IPS-11a (cell line): ENCODE data around the gene RUNX1.

Experiments
- H3K4me3 ChIP-seq: one replicate; pipeline ENCODE4 v1.5.1; 2013; ENCODE audit warnings: low read depth, low read length, control low read depth

Gene RUNX1

DNA sequence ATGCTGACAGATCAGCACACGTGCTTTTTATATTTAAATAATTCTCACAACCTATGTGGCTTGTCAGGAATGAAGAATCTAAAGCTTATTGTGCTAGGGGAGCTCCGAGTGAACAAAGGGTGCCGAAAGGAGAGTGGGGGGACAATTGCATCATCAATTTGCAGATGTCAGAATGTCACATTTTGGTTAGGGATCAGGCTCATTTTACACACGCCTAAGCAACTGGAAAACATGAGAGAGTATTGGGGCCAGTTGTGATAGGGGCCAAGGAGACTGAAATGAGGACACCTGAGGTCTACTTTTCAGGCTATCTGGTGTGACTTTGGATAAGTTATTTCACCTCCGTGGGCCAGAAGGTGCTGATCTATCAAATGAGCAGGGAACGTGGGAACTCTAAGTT lies 31.8 kb downstream of the RUNX1 start:
- H3K4me3 ChIP-seq = no peak overlapping the region

DNA sequence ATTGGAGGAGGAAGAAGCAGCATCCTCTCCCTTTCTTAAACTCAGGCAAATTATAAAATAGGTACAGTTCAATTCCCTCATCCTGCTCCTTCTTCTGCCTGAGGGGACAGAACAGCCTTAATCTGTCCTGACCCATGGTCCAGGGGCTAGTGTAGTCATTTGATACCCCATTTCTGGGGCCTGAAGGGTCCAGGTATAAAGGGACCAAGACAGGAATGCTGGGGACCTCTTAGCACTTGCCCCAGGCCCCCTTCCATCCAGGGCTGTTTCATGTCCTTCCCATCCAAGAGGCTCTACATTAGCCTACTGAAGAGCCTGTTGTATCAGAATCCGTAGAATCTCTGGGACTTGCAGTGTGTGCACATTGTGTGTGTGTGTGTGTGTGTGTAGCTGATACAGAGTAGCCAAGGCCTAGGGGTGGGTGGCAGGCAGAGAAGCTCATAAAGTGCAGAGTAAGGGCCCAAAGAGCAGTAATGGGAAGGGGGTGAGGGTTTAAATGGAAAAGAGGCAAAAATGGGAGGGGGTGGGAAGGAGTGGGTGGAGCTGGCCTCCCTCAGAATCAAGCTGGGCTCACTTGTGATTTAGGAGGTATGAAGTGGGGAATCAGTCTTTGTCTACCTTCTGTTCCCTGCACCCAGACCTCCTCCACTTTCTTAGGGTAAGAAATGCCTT lies 32.4 kb downstream of the RUNX1 start:
- H3K4me3 ChIP-seq = no peak overlapping the region

DNA sequence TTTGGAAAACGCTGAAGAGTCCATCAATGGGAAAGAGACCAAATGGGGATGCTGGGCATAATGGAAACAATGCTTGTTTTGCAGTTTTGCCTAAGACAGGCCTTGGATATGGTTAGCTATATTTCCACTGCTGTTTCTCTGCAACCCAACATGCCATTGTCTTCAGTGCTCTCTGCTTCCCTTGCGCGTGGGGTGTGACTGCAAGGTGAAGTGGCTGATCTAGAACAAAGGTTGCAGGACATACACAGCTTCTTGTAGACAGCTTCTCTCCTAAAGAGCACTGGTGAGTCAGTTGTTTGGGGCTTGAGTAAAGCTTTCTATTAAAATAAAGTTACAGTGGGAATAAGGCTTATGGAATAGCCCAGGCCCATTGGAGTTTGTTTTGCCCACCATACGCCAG lies 33.0 kb downstream of the RUNX1 start:
- no peak overlapping the region for H3K4me3 ChIP-seq

DNA sequence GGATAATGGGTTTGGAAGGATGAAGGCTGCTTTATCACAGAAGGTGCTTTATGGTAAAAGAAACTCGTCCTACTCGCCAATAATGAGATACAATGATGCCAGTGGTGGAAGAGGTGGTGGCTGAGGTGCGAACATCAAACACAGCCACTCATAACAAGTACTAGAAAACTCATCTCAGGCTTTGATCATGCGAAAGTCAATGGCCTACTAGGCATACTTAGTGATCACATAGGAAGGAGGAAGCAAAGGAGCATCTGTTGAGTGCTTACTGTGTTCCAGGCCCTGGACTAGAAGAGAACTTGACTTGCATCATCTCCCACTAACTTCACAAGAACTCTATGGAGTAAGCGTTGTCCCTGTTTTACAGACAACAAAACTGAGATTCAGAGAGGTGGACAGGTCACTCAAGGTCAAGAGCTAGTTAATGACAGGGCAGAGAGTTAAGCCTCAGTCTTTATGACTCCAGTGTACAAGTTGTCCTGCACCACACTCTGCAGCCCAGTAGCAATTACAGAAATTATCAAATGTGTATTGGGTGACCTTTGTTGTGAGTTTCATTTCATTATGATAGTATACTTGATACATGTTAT lies 33.6 kb downstream of the RUNX1 start:
- no peak overlapping the region for H3K4me3 ChIP-seq

DNA sequence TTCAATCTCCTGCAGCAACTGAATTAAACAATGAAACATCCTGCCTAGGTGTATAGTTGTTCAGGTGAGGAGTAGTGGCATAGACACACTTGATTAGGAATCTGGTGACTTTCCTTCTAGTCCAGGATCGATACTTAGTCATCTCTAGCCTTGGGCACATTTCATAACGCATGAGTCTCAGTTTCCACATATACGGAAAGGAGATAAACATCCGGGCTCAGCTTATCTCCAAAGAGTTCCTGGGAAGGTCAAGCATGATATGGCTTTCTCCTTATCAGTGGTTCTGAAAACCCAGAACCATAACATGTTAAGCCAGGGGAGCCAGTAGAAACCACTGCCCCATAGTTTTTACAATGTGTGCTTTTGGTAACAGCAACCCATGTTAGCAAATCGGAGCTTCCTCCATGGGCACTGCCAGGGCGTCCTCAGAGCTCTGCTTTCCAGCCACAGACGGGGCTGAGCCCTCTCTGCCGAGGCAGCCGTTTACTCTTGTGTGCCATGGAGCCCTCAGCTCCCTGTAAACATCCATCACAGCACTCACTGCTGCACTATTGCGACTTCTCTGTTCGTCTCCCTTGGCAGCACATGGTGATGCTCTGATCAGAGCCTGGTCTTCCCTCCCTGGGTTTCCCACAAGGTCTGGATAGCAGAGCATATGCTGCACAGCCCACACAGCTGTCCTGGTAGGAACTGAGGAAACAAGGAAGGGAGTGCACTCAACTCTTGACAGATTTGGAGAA lies 34.6 kb downstream of the RUNX1 start:
- no peak overlapping the region for H3K4me3 ChIP-seq

DNA sequence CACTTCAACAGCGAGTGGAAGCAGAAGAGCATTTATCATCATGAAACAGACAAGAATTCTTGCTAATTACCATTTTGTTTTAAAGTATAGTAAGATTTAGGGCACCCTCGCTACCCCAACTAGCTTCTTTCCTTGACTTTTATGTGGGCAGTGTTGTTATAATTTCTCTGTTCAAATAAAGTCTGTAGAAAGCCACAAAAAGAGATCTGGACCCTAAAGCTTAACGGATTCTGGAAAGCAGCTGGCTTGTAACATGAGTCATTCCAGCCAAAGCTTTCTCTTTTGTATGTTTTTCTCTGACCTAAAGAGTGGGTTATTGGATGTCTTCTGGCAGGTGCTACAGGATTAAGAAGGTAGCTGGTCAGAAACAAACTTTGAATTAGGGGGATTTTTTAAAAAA lies 37.4 kb downstream of the RUNX1 start:
- H3K4me3 ChIP-seq = no peak overlapping the region

DNA sequence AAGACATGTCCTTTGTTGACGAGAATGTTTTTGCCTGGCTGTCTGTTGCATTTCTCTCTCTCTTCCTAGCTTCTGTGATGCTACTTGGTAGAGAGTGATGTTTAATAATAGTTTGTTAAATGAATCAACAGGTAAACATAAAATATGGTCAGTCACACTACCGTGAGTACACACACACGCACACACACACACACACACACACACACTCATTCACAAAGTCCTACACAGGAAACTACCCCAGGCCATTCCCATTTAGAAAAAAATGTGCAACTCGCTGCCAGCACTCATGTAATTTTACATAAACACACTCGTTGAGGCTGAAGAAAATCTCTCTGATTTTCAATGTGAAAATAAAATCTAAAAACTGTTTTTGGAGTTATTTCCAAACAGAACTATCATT lies 38.7 kb downstream of the RUNX1 start:
- H3K4me3 ChIP-seq = no peak overlapping the region

DNA sequence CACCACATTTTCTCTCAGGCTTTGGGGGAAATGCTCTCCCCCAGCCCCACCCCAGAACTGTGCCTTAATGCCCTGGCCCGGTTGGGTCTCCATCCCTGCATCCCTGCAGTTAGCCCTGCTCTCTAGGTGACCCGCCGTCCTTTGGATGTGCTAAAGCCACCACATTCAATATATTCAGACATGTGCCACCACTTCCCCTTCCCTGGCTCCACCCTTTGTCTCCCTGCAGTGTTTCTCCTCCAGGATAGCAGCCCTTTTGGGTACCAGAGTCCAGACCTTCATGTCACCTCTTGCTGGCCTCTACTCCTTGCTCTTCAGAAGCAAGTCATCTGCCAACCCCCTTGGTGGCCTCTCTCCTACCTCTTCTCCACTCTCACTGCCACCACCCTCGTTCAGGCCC lies 41.8 kb downstream of the RUNX1 start:
- no peak overlapping the region for H3K4me3 ChIP-seq

DNA sequence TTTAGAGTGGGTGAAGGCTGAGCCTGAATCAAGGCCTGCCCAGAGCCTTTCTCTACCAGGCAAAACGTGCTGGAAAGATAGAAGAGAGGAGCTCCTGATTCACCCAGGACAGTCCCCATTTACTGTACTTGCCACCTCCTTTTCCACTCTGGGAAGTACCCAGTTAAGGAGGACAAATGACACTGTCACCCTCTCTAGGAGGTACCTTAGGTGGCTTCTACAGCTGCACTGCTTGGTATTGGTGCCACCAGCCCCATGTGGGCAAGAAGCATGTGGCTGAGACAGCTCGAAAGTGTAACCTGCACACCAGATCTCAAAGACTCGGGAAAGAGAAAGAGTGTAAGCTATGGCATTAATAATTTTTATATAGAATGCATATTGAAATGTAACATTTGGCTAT lies 42.3 kb downstream of the RUNX1 start:
- H3K4me3 ChIP-seq = no peak overlapping the region

DNA sequence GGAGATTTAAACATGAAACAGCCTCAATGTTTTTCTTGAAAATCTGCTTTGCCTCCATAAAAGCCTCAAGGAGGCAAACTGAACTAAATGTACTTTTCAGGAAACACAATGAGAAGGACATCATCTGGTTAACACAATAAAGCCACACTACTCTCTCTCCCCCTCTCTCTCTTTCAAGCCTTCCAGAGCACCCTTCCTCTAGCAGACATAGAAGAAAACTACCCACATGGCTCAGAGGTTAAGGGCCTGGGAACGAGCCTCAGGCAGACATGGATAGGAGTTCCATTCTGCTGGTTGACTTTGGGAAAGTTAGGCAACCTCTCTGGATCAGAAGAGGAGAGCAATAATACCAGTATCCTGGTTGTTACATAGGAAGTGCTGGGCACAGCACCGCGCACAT lies 42.9 kb downstream of the RUNX1 start:
- H3K4me3 ChIP-seq = no peak overlapping the region

DNA sequence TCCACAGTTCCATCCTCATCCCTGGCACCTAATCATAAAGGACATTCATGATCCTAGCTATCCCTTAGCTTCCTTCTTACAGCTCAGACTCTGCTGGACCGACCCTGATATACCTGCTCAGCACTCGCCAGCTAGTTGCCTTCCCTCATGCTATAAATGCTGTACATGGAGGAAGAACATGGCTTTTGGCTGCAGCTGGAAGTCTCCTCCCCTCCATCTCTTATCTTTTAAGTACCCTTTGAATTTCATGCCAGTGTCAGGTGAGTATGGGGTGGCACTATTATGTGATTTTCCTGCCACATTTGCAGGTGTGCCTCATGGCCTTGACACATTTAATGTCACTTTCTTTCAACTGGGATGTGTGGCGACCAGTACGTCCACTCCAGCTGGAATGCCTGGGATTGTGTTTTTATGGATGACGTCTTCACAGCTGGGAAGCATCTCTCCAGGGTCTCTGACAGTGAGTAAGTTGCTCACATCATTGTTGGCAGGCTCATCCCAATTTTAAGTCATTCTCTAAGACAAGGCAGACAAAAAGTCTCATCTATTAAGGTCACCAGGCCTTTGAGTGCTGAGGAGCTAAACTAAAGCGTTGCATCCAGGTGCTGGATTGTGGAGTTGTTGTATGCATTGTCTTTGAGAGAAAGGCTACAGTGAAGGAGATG lies 43.4 kb downstream of the RUNX1 start:
- no peak overlapping the region for H3K4me3 ChIP-seq

DNA sequence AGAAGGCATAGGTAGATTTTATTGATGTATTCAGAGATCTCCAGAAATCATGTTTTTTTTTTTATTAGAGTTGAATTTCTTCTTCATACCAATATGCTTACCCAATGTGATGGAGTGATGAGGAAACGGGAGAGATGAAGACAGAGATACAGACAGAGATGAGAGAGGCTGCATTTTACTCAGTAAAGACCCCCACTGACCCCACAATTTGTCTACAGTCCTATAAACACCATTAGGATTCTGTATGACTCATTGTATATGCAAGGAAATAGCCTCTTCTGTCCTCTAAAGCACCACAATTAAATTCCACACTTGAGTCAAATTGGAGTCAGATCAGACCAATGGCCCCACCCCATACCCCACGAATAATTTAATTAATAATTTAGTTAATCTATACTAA lies 44.0 kb downstream of the RUNX1 start:
- H3K4me3 ChIP-seq = no peak overlapping the region

DNA sequence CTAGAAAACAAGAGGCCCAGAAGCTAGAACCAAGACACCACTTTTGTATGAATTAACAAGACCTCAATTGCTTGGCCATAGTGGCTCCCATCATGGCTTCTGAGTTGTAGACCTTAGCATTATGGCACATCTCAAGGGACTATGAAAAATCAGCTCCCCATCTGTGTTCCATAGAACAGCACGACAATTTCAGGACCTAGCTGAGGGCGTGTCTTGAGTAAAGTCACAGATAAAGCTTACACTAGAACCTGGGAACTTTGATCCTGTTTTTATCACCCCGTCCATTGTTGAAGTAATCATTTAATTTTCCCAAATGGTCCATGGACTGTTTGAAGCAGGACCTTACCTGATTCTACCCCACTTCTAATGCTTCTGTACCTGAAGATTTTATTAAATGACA lies 44.8 kb downstream of the RUNX1 start:
- no peak overlapping the region for H3K4me3 ChIP-seq

DNA sequence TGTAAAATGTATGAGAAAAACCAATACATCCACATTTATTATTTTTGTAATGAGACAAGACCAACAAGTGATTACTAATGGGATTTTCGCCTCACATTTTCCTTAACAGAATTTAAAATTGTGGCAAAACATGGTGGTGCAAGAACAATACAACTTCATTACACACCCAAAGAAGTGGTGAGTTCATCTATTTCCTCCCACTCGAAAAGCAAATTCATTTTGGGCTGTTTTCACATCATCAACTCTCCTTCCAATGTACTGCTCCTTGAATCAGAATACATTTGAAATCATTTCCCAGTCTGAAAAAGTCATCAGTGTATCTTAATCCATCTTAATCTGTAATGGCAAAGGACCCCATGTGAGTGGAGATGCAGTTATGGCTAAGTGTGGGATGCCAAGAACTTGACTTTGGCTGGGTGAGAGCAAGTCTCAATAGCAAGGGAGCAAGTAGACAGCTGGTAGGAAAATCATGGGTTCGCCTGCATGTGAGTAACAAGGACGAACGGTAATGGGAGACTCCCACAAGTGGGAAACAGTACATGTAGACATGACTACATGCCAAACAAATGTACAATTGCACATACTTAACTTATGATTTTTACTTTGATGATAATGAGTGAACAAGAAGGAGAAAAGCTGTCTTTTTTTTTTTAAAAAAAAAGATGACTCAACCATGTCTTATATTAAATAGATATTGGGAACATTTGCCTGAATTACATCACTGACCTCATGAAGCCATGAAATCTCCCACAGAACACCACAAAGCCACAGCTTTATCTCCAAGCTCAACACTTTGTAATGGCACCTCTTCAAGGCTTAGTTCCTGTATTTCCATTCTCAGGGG lies 46.0 kb downstream of the RUNX1 start:
- H3K4me3 ChIP-seq = no peak overlapping the region

DNA sequence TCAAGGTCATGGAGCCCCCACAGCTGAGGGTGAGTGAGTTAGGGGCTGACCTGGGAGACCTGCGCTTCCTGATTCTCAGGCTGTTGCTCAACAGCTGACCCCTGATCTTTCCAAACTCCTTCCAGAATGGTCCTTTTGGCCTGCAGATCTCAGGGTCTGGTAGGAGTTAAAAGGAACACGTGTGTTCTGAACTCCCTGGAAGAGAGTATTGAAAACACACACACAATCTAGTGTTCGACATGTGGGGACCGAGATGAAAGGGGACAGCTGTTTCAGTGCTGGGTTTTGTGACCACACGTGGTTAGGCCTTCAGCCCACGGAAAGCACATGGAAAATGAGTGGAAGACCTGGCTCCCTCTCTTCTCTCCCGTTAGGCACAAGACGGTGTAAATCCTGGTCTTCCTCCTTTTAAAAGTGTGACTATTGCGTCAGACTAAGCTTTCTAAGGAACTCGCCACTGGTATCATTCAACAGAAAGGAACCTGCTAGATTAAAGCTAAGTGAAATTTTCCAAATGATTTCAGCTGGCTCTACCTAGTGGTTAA lies 49.6 kb downstream of the RUNX1 start:
- H3K4me3 ChIP-seq = no peak overlapping the region

DNA sequence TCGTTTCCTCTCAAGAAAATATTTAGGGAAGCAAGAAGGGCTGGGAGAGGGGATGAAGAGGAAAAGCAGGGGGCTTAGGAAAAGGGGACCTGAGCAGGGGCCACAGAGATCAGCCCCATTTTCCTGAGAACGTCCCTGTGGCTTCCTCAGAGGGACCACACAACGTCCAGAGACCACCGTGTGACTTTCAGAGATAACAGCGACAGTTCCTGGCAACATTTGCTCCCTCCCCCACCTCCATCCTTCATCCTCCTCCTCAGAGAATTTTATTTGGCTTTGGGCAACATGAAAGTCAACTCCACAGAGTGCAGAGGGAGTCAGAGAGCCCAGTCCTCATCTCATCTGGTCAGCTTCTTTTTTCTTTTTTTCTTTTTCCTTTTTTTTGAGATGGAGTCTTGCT lies 50.9 kb downstream of the RUNX1 start:
- no peak overlapping the region for H3K4me3 ChIP-seq

DNA sequence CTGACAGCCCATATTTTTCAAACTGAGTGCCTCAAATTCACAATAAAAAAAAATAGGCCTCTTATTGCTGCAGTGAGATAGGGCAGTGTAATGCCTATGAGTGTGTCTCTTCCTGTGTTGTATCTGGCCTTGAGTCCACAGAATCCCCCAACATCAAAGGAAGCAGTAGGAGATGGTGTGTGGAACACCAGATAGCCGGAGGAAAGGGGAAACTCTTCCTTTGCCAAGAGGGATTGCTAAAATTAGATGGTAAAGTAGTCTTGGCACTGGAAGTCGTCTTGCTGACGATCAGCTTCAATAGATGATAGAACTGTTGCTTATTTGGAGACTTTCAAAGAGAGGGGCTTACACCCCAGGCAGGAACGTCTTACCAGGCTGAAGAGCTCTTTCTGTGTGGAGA lies 51.8 kb downstream of the RUNX1 start:
- H3K4me3 ChIP-seq = no peak overlapping the region

DNA sequence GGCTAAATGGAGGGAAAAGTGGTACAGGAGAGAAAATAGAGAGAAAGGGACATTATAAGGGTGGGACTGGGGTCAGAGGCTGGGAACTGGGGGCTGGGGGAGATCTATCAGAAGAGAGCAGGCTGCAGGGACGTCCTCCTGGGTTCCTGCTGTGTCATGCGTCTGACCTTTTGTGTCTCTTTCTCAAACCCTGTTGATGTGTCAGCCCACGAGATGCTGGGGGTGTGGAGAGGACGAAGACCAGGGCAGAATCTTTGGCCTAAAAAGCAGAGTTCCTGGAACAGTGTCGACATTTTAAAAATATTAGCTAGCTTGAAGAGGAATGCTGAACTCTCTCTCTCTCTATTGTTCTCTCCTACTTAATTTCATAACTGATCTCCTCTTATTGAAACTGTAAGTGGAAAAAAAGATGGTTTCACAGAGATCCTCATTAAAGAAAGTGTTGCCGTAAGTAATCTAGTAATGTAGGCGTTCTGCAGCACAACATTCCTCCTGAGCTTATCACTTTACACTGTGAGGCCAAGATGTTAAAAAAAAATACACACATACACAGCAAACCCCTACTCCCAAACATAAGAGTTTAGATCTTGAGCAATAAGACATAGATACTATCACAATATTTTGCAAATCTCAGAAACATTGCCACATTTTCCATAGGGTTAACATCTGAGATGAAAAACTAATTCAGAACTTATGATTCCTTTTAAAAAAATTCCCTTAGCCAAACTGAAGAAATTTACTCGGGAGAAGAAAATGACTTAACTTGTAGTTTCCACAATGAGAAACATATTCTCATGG lies 52.6 kb downstream of the RUNX1 start:
- no peak overlapping the region for H3K4me3 ChIP-seq

DNA sequence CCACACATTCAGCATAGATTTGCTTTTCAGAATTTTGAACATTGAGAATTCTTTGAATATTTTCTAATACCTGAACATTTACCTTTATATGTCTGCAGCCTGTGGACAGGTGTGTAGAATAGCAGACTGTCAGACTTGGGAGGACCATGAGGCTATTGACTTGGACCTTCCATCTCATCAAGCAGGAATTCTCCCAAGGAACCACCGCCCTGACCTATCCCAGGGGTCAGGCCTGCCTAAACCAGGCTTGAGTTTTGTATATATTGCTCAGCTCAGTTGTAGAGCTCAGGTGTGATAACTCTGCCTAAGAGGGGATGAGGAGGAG lies 53.2 kb downstream of the RUNX1 start:
- no peak overlapping the region for H3K4me3 ChIP-seq
